ENCODE measurements around the gene RPL11.
"Not testable (repeated sequence)": the region's sequence is repeated elsewhere in the genome, so short reads cannot be mapped to it uniquely, and the experiment has no call there.

Gene RPL11

GRCh38 chr1:23687680-23688079 lies 3.9 kb upstream of the RPL11 start:
- not testable (repeated sequence) for DNase-seq

- DNase-seq, result not testable (repeated sequence)
These were observed 3.3 kb upstream of the RPL11 start for GRCh38 chr1:23688281-23688680.

- no peak for DNase-seq
These were observed 784 bp downstream of the RPL11 start for GRCh38 chr1:23692308-23692871.

GRCh38 chr1:23693599-23693998 lies 2.0 kb downstream of the RPL11 start:
- DNase-seq, result no peak

- no peak for DNase-seq
These were observed 2.8 kb downstream of the RPL11 start for GRCh38 chr1:23694371-23694770.

- DNase-seq, result no peak
These were observed 4.1 kb downstream of the RPL11 start for GRCh38 chr1:23695667-23696066.

GRCh38 chr1:23696335-23696989 lies 4.9 kb downstream of the RPL11 start:
- DNase-seq, result no peak

GRCh38 chr1:23698466-23698865 lies 6.9 kb downstream of the RPL11 start:
- DNase-seq, result no peak

GRCh38 chr1:23699280-23700179 lies 7.9 kb downstream of the RPL11 start:
- DNase-seq, result no peak

GRCh38 chr1:23701310-23701709 lies 9.7 kb downstream of the RPL11 start:
- no peak for DNase-seq

- DNase-seq, result no peak
These were observed 10.4 kb downstream of the RPL11 start for GRCh38 chr1:23701996-23702395.

- no peak for DNase-seq
These were observed 13.4 kb downstream of the RPL11 start for GRCh38 chr1:23704834-23705495.

- no peak for DNase-seq
These were observed 17.6 kb downstream of the RPL11 start for GRCh38 chr1:23709229-23709628.

- DNase-seq, result no peak
These were observed 26.9 kb downstream of the RPL11 start for GRCh38 chr1:23718482-23718881.

GRCh38 chr1:23719162-23719820 lies 27.7 kb downstream of the RPL11 start:
- no peak for DNase-seq

- no peak for DNase-seq
These were observed 28.8 kb downstream of the RPL11 start for GRCh38 chr1:23720256-23720995.

- DNase-seq, result no peak
These were observed 31.0 kb downstream of the RPL11 start for GRCh38 chr1:23722652-23723051.

- no peak for DNase-seq
These were observed 35.1 kb downstream of the RPL11 start for GRCh38 chr1:23726686-23727085.

GRCh38 chr1:23727362-23727811 lies 35.8 kb downstream of the RPL11 start:
- no peak for DNase-seq

GRCh38 chr1:23732363-23733224 lies 41.0 kb downstream of the RPL11 start:
- no peak for DNase-seq

- not testable (repeated sequence) for DNase-seq
These were observed 41.7 kb downstream of the RPL11 start for GRCh38 chr1:23733281-23733680.
